DMS53 (cell line): ENCODE data around the gene ARSI.

ENCODE experiments used
- DNase-seq: peaks from one replicate; lab custom pipeline; 2025; lab: John Stamatoyannopoulos, UW

Gene ARSI

GRCh38 chr5:150326707-150327106 is 24.0 kb upstream of the ARSI start:
- no peak for DNase-seq

- no peak for DNase-seq
Observed at GRCh38 chr5:150325426-150325825, 22.7 kb upstream of the ARSI start.

GRCh38 chr5:150323819-150324218 is 21.1 kb upstream of the ARSI start:
- no peak for DNase-seq

GRCh38 chr5:150323092-150323491 is 20.4 kb upstream of the ARSI start:
- no peak for DNase-seq

- peak; percentile 37 for DNase-seq
Observed at GRCh38 chr5:150322202-150322601, 19.5 kb upstream of the ARSI start.

DNA sequence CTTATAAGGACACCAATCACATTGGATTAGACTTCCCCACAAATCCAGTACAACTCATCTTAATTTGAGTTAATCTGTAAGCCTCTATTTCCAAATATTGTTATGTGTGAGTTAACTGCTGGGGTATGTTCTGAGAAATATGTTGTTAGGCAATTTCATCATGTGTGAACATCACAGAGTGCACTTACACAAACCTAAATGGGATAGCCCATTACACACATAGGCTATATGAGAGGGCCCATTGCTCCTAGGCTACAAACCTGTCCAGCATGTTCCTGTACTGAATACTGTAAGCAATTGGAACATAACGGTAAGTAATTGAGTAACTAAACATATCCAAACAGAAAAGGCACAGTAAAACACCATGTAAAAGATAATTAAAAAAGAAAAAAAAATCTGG is 19.1 kb upstream of the ARSI start:
- no peak for DNase-seq

GRCh38 chr5:150321211-150321610 is 18.5 kb upstream of the ARSI start:
- no peak for DNase-seq

DNA sequence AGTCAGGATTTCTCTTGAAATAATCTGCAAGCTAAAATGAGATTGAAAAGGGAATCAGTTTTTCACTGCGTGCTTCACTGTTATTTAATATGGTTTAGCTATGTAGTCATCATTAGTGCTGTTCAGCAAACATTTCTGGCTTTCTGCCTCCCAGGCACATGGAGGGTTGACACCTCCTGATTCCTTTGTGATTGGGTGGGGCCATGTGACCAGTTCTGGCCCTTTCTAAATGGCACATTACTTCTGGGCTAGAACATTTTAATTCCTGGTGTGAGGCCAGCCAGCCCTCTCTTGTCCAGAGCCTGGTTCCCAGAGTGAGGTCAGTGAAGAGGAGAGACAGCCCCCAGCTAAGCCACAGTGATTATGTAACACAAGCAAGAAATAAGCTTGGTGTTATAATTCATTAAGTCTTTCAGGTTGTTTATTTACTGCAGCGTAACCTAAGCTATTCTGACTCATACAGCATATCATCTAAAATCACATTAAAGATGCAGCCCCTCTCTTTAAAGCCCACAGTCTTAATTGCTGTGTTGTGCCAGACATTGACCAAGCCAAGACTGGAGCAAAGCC is 17.4 kb upstream of the ARSI start:
- DNase-seq: peak; percentile 13

DNA sequence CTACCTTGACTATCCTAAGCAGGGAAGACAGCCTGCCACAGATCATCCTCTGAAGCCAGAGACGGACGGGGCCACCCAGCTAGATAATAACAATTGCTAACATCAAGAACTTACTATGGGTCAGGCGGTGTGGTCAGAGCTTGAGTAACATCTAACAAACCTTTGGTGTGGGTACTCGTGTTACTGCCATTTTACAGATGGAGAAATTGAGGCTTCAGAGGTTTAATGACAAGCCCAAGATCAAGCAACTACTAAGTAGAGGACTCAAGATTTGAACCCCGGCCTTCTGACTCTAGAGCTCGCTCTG is 16.7 kb upstream of the ARSI start:
- DNase-seq: no peak

DNA sequence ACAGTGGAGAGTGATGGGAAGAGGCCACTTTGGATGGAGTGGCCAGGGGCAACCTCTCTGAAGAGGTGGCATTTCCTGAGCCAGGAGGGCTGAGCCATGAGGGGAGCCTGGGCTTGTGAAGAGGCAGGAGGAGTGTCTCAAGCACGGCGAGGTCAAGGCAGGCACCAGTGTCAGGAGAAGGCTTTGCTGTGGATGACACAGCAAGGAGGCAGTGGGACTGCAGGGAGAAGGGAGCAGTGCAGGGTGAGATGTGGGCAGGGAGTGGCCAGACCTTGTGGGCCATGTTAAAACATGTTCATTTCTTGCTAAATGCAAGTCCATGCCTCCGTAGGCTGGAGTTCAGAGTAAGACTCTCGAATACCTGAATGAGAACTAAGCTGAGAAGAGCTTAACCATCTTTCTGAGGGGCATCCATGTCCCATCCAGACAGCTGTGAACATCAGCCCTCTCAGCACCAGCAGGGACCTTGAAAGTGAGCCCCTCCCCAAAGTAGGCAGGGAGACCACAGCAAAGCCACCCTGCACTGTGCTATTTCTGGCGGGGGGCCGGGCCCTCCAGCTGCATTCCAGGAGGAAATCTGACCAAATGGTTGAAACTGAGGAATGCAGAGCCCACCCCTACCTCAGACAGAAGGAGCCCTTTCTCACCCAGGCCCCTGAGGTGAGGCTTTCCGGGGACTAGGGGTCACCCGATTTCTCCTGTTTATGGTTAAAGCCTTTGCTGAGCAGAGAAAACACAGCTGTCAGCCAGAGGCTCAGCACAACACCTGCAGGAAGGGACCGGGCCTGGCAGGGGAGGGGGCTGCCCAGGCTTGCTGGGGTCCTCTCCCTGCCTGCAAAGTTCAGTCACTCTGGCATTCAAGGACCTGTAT is 16.1 kb upstream of the ARSI start:
- DNase-seq: no peak

DNA sequence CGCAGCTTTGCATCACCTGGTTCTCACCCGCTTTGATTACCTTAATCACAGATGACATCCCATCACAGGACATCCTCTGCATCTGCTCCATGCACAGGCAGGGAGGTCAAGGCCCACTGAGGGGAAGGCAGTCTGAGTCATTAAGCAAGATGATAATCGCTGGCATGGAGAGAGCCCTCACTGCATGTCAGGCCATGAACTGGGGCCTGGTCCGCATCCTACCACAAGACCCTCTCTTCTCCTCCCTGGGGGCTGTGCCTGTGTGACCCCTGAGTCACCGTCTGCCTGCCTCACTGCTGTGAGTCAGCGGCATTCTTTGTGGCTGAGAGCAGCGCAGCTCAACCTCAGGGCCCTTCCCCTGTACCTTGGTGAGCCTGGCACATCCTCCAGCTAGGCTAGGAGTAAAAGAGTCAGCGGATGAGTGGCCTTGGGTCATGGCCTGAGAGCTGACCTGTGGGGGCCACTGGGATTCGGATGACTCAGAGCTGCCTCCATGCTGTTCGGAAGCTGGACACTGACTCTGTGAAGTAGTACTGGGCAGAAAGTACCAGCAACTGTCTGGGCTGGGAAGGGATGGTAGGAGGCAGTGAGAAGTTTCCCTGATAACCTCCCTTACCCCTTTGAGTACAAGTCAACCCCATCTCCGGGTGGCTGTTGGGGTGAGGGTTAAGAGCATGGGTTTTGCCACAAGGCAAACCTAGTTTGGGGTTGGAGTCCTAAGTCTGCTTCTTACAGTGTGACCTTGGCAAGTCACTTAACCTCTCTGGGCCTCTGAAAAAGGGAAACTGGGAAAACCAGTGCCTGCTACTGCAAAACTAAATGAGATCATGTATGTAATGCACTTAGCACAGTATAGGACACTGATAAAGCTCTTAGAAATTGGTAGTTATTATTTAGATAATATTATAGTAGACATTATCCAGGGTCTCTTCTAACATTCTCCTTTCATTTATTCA is 14.6 kb upstream of the ARSI start:
- DNase-seq: peak; percentile 18

DNA sequence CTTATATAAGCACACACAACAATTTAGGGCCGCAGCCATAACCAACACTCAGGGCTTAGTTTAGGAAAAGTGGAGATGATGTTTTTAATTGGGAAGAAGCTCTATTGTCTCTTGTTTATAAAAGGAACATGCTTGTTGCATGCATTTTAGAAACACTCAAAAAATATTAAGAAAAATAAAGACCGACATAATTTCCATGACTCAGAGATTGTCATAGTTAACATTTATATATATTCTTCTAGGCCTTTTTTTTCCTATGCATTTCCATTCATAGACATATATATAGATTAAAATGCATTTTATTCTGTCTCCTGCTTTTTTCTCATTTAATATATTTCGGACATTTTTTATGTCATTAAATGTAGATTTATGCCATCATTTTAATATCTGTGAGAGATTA is 13.6 kb upstream of the ARSI start:
- DNase-seq: no peak

- no peak for DNase-seq
Observed at GRCh38 chr5:150315245-150315644, 12.5 kb upstream of the ARSI start.

DNA sequence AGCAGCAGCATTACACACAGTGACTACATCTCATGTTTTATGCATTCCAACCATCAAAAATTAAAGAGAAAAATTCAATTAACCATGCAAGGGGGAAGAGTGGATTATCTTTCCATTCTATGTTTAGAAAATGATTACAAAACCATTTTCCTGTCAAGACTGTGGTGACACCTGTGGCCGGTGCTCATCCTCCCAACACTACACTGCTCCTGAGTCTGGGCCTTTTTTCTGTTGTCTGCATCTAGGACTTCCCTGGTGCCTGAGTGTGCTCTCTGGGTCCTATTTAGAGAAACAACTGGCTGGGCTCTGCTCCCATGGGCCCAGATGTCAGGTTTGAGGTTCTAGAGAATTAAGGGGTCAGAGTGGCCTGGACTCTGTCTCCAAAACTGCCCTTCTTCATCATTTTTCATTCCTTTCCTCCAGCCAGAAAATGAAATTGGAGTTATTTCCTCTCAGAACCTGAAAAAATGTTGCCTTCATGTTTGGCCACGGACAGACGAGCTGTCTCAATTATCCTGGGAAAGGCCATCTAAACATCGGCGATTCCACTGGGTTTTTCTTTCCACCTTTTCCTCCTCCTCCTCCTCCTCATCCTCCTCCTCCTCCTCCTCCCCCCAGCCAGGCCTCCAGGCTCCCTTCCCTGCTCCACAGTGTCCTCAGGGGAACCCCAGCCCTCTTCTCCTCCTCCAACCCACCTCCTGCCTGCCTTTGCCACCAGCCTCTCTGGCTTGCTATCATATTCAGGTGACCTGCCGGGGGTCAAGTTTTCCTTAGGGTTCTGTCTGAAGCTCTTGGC is 11.4 kb upstream of the ARSI start:
- DNase-seq: no peak

GRCh38 chr5:150313501-150313900 is 10.8 kb upstream of the ARSI start:
- DNase-seq: no peak

DNA sequence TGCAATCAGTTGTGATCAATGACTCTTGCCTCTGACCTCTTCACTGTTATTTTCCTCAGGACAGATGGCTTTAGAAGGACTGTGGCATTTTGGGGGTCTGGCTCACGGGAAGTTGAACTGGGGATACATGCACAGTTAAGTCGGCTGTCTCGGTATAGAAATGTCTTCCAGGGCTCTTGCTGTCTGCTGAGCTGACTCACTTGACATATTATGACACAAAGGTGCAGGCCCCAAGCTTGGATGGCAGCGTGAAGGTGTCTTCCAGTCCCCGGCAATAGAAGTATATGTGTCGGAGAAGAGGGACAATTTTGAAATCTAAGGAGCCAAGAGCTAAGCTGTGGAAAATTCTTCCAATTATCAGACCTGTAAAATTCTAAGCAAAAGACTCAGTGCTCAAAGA is 9.8 kb upstream of the ARSI start:
- DNase-seq: no peak

GRCh38 chr5:150311015-150311692 is 8.4 kb upstream of the ARSI start:
- no peak for DNase-seq

GRCh38 chr5:150310246-150310645 is 7.5 kb upstream of the ARSI start:
- DNase-seq: no peak

DNA sequence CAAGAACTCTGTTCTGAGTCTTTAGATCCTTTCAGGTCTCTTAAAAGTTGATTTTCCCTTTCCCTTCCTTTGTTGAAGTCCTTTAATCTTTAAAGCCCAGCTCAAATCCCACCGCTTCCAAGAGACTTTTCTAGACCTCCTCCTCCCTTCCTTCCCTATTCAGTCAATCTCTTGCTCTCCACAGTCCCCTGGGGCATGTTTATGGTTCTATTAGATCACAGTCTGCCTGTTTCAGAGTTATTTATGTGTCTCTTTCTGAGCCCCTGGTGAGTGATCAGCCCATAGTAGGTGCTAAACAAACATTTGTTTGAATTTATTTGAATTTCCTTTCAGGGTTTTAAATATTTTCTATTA is 7.2 kb upstream of the ARSI start:
- DNase-seq: no peak

DNA sequence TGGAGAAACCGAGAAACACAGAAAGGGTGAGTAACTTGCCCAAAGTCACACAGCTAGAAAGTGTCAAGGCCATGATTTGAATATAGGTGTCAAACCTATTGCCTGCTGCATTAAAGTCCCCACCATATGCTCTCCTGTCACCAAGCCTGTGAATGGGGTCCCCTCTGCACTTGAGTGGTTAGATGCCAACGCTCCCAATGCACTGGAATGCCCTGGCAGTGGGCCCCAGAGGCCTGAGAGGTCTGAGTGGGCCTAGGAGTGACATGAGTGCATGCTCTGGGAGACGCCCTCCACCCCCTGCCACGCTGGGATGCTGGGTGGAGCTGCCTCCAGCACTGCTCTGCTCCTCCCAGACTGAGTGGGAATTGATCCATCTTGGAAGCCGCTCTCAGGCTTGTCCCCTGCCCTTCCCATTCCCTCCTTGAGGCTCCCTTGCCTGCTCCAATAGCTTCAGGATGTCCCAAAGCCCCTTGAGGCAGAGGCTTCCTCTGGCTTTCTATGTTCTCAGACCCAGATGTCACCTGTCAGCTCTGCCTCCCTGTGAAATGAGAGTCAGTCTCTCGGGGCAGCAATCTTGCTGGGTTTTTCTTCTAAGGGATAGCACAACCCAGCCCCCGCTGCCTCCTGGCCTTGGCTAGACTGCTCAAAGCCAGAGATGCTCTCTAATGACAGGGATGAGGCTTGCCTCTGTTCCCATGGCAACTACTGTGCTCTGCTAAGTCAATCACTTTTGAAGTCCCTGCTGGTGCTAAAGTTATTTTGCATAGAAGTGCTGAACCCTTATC is 6.6 kb upstream of the ARSI start:
- peak; percentile 32 for DNase-seq
